Measurements from ENCODE around the gene TRIO.

Gene TRIO

GRCh38 chr5:14426521-14426920, 283.4 kb downstream of the TRIO start:
- TF ChIP-seq REST (IDR thresholded peaks at IDR 0.05; ENCODE audit: insufficient read depth in 1 of 2, low read depth in 2 of 2, low read length in 2 of 2) (no peak), POLR2AphosphoS5 (IDR thresholded peaks at IDR 0.05; ENCODE audit: low read depth, low read length) (no peak)

GRCh38 chr5:14428302-14429081, 285.4 kb downstream of the TRIO start:
- TF ChIP-seq POLR2AphosphoS5 (IDR thresholded peaks at IDR 0.05; ENCODE audit: low read depth, low read length), result no peak
- no peak for TF ChIP-seq TAF1 (IDR thresholded peaks at IDR 0.05; ENCODE audit: borderline replicate concordance, insufficient read depth, low read length)

GRCh38 chr5:14429101-14430050, 286.2 kb downstream of the TRIO start:
- TF ChIP-seq FOXP2 (optimal IDR thresholded peaks at IDR 0.05; ENCODE audit: borderline replicate concordance, extremely low read depth, extremely low read length, insufficient read depth) (no peak), POLR2AphosphoS5 (IDR thresholded peaks at IDR 0.05; ENCODE audit: low read depth, low read length) (no peak), TAF1 (IDR thresholded peaks at IDR 0.05; ENCODE audit: borderline replicate concordance, insufficient read depth, low read length) (no peak), SIN3A (IDR thresholded peaks at IDR 0.05; ENCODE audit: borderline replicate concordance, insufficient read depth, low read length) (no peak), REST (IDR thresholded peaks at IDR 0.05; ENCODE audit: insufficient read depth in 1 of 2, low read depth in 2 of 2, low read length in 2 of 2) (no peak)

GRCh38 chr5:14431534-14431933, 288.4 kb downstream of the TRIO start:
- TF ChIP-seq TAF1 (IDR thresholded peaks at IDR 0.05; ENCODE audit: borderline replicate concordance, insufficient read depth, low read length) (no peak), FOXP2 (optimal IDR thresholded peaks at IDR 0.05; ENCODE audit: borderline replicate concordance, extremely low read depth, extremely low read length, insufficient read depth) (no peak), POLR2AphosphoS5 (IDR thresholded peaks at IDR 0.05; ENCODE audit: low read depth, low read length) (no peak), REST (IDR thresholded peaks at IDR 0.05; ENCODE audit: insufficient read depth in 1 of 2, low read depth in 2 of 2, low read length in 2 of 2) (no peak), SIN3A (IDR thresholded peaks at IDR 0.05; ENCODE audit: borderline replicate concordance, insufficient read depth, low read length) (no peak)

GRCh38 chr5:14432931-14433589, 289.9 kb downstream of the TRIO start:
- no peak for TF ChIP-seq SIN3A (IDR thresholded peaks at IDR 0.05; ENCODE audit: borderline replicate concordance, insufficient read depth, low read length)
- TF ChIP-seq POLR2AphosphoS5 (IDR thresholded peaks at IDR 0.05; ENCODE audit: low read depth, low read length), result no peak
- TF ChIP-seq REST (IDR thresholded peaks at IDR 0.05; ENCODE audit: insufficient read depth in 1 of 2, low read depth in 2 of 2, low read length in 2 of 2), result no peak
- TF ChIP-seq TAF1 (IDR thresholded peaks at IDR 0.05; ENCODE audit: borderline replicate concordance, insufficient read depth, low read length), result no peak
- no peak for TF ChIP-seq FOXP2 (optimal IDR thresholded peaks at IDR 0.05; ENCODE audit: borderline replicate concordance, extremely low read depth, extremely low read length, insufficient read depth)

Measured in PFSK-1 (cell line).